HG02943 (cell line): ENCODE measurements around the gene DNAJC3.
"Not testable (repeated sequence)": the region's sequence is repeated elsewhere in the genome, so short reads cannot be mapped to it uniquely, and the experiment has no call there.

Experiments used
- ATAC-seq: cut with Tn5 transposase; IDR thresholded peaks from one replicate; pipeline ENCODE4 v1.9.1; 2021; ENCODE audit warnings: mild to moderate bottlenecking, low read depth, moderate library complexity; ENCODE audit not compliant: unreplicated experiment

The DNAJC3 gene

DNA sequence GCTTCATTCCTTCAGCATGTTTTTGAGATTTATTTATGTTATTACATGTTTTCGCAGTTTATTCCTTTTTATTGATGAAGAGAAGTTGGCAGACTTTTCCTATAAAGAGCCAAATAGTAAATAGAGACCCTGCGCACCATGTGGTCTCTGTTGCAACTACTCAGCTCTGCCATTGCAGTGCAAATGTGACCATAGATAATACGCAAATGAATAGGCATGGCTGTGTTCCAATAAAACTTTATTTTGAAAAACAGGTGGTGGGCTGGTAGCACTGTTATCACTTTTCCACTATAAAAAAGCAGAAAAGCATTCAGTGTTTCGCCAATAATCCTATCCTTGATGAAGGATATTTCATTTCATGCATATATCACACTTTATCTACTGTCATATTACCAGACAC lies 95.0 kb downstream of the DNAJC3 start:
- no peak for ATAC-seq

GRCh38 chr13:95779522-95779921 lies 102.6 kb downstream of the DNAJC3 start:
- ATAC-seq: no peak

GRCh38 chr13:95781016-95781415 lies 104.1 kb downstream of the DNAJC3 start:
- ATAC-seq: no peak

DNA sequence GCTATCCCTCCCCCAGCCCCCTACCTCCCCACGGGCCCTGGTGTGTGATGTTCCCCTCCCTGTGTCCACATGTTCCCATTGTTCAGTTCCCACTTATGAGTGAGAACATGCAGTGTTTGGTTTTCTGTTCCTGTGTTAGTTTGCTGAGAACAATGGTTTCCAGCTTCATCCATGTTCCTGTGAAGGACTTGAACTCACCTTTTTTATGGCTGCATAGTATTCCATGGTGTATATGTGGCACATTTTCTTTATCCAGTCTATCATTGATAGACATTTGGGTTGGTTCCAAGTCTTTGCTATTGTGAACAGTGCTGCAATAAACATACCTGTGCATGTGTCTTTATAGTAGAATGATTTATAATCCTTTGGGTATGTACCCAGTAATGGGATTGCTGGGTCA lies 105.0 kb downstream of the DNAJC3 start:
- not testable (repeated sequence) for ATAC-seq

GRCh38 chr13:95783747-95784146 lies 106.8 kb downstream of the DNAJC3 start:
- no peak for ATAC-seq

DNA sequence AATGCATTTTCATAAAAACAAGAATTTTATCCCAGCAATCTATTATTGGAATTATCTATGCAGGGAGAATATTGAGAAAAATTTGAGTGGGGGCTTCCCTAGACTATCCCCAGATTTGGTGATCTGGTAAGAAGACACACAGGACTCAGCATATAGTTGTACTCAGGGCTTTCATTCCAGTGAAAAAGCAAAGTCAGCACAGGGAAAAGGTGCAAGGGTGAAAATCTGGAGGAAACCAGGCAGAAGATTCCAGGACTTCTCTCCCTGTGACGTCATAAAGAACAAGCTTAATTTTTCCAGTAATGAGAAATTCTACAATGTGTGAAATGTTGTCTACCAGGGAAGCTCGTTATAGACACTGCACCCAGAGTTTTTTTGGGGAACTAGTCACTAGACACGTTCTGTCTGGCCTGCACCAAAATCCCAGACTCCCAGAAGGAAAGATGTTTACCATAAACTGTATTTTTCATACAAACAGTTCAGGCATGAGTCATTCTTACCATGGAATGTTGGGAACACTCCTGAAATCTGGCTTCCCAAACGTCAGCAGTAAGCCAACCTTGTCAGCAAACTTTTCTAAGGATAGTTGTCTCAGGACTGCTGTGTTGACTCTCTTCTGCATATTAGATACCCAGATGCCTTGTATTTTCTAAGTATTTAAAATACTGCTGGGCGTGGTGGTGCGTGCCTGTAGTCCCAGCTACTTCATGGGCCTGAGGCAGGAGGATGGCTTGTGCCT lies 107.4 kb downstream of the DNAJC3 start:
- no peak for ATAC-seq

GRCh38 chr13:95784900-95785290 lies 108.0 kb downstream of the DNAJC3 start:
- no peak for ATAC-seq

DNA sequence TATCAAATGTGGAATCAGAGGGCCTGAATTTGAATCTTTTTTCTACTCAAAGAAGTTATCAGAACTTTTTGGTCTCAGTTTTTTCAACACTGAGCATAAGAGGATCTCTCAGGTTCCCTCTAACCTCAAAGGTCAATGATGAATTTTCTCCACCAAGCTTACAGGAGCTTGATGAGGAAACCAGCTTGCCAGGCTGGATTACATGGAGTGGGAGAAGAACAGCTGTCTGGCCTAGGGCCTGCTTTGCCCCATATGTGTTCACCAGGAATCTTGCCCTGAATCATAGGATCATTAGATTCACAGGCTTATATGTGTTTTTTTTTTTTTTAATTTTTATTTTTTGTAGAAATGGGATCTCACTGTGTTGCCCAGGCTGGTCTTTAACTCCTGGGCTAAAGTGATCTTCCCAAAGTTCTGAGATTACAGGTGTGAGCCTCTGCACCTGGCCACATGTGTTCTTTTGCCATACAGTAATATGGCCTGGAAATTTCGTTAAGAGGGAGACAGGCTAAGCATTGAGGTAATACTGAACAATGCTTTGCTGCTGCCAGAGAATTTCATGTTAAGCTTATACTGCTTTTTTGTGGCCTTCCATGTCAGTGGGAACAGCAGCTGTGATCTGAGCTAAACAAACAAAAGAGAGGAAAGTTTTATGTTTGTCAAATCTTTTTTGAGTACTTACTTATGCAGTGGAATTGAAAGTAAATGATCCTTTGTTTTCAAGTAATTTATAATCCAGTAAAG lies 110.6 kb downstream of the DNAJC3 start:
- ATAC-seq: no peak

DNA sequence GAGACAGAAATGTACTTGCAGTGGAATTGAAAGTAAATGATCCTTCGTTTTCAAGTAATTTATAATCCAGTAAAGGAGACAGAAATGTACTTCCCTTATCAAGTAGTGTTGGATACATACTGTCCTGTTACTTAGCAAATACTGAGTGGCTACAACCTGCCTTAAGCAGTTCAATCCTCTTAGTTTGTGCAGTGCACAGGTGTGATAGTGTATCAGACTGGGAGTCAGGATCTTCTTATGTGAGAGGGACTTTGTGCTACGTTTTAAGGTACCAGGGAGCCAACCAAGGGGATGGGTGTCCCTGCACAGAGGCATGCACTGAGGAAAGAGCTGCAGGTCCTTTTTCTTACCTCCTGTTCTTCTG lies 111.1 kb downstream of the DNAJC3 start:
- ATAC-seq: no peak

DNA sequence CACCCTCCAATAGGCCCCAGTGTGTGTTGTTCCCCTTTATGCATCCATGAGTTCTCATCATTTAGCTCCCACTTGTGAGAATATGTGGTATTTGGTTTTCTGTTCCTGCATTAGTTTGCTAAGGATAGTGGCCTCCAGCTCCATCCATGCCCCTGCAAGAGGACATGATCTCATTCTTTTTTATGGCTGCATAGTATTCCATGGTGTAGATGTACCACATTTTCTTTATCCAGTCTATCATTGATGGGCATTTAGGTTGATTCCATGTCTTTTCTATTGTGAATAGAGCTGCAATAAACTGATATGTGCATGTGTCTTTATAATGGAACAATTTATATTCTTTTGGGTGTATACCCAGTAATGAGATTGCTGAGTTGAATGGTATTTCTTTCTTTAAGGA lies 112.4 kb downstream of the DNAJC3 start:
- ATAC-seq: not testable (repeated sequence)

- ATAC-seq: no peak
These were observed 114.3 kb downstream of the DNAJC3 start for GRCh38 chr13:95791084-95791722.

- ATAC-seq: no peak
These were observed 116.1 kb downstream of the DNAJC3 start for GRCh38 chr13:95793018-95793555.

- ATAC-seq: no peak
These were observed 116.8 kb downstream of the DNAJC3 start for GRCh38 chr13:95793781-95794180.

- ATAC-seq: no peak
These were observed 120.1 kb downstream of the DNAJC3 start for GRCh38 chr13:95797016-95797415.

DNA sequence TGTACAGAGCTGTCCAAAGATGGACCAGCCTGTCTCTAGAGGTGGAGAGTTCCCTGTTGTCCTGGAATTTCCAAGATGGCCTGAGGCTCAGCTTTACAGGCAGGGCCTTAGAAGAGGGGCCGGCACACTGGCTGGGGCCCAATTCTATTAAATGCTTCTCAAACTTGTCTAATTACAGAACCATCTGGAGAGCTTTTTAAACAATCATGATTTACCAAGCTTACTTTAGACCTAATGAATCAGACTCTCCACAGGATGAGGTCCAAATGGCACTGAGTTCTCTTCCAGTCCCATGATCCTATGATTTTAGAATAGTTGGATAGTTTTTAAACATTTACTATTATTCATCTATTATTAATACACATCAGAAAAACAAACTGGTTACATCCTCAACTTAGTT lies 123.5 kb downstream of the DNAJC3 start:
- no peak for ATAC-seq

GRCh38 chr13:95801825-95802224 lies 124.9 kb downstream of the DNAJC3 start:
- ATAC-seq: no peak

DNA sequence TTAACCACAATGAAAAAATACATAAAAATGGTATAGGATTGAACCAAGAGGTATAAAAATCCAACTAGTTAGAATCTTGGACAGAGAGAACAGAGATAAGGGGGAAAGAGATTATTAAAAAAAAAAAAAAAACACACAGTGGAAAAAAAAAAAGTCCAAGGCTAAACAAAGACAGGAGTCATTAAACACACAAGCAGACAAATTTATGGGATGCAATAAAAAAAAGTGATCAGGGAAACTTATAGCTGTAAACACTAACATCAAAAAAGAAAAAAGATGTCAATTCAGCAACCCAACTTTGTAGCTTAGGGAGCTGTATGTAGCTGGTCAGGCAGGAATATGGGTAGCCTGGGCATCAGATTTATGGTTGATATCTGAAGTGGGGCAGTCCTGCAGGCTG lies 129.0 kb downstream of the DNAJC3 start:
- no peak for ATAC-seq

DNA sequence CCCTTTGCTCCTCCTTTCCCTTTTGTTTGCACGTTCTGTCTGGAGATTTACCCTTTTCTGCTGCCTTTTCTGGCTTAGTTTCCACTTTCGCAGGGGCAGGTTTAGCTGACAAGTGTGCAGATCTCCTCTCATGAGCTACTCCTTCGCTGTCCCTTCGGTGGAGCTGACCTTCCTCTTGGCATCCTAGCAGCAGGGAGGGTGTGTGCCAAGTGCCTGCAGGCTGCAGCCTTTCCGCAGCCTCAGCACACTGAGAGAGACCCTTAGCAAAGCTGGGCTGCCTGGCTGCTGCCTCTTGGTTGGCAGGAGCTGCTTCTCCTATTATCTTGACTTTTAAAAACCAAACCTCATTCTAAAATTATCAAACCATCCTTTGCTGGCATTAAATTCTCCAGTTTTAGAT lies 132.5 kb downstream of the DNAJC3 start:
- ATAC-seq: no peak

DNA sequence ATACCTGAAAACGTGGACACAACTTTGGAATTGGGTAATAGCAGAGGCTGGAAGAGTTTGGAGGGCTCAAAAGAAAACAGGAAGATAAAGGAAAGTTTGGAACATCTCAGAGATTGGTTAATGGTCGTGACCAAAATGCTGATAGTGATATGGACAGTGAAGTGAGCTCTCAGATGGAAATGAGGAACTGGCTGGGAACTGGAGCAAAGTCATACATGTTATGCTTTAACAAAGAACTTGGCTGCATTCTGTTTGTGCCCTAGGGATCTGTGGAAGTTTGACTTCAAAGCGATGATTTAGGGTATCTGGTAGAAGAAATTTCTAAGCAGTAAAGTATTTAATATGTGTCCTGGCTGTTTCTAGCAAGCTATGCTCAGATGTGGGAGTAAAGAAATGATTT lies 136.2 kb downstream of the DNAJC3 start:
- no peak for ATAC-seq

- ATAC-seq: no peak
These were observed 137.6 kb downstream of the DNAJC3 start for GRCh38 chr13:95814495-95814894.

DNA sequence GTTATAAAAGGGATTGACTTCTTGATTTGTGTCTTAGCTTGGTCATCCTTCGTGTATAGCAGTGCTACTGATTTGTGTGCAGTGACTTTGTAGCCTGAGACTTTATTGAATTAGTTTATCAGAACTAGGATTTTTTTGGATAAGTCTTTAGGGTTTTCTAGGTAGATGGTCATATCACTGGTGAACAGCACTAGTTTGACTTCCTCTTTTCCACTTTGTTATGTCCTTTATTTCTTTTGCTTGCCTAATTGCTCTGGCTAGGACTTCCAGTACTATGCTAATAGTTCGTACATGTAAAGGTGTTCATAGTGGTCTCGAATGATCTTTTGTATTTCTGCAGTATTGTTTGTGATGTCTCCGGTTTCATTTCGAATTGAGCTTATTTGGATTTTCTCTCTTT lies 145.4 kb downstream of the DNAJC3 start:
- ATAC-seq: no peak
